Neural progenitor cell (in vitro differentiated cells): ENCODE results near the gene OAF.

Experiments
- CTCF ChIP-seq: fragments of 200-600 bp; sonication (generic); IDR thresholded peaks from 2 replicates; pipeline ENCODE4 v1.5.1; 2017; ENCODE audit warnings: antibody characterized with exemption, mild to moderate bottlenecking
- EZH2 ChIP-seq: fragments of 200-600 bp; sonication (generic); IDR thresholded peaks from 2 replicates; pipeline ENCODE4 v1.6.1; 2017; ENCODE audit warnings: antibody characterized with exemption, mild to moderate bottlenecking, moderate library complexity

- no peak for TF ChIP-seq CTCF
- TF ChIP-seq EZH2: no peak
These were observed 2.8 kb upstream of the OAF start for GRCh38 chr11:120208001-120208441.
